IMR-90 (cell line): ENCODE measurements around the gene IL15RA. TPM values are rescaled to one million over a fixed set of nuclear protein-coding genes. Genes with fewer than 3 reads are reported as not detected.

Experiments
- ATAC-seq: fragments of 200-7000 bp; cut with Tn5 transposase; 2 replicates; pipeline ENCODE4 v1.9.1; 2020; ENCODE audit warnings: low read depth, mild to moderate bottlenecking, moderate library complexity
- BruUV-seq: library from RNA; stranded (reverse); fragments of 400-500 nt; replicated peaks from 2 replicates; lab custom pipeline; 2021; lab: Mats Ljungman, UMichigan
- CTCF ChIA-PET: fragments of 300-600 bp; formaldehyde crosslinking; extraction: SDS; loops from one replicate; lab custom pipeline; 2021; ENCODE audit warnings: antibody characterized with exemption; lab: Yijun Ruan, JAX
- POLR2A ChIA-PET: fragments of 300-600 bp; sonication (Branson Sonifier 250); formaldehyde crosslinking; loops from one replicate; lab custom pipeline; 2022; ENCODE audit warnings: antibody characterized with exemption; ENCODE audit not compliant: unreplicated experiment; lab: Charles Lee
- DNase-seq: peaks from one replicate; pipeline ENCODE4 v3.0.0; 2013
- H2AFZ ChIP-seq: replicated peaks from 2 replicates; pipeline ENCODE3; 2013; ENCODE audit warnings: low read length, mild to moderate bottlenecking; ENCODE audit not compliant: poor library complexity
- H2AK5ac ChIP-seq: 2 replicates; pipeline ENCODE4 v1.6.1; 2013; ENCODE audit warnings: low read depth, low read length, inconsistent platforms
- H2AK9ac ChIP-seq: replicated peaks from 2 replicates; pipeline ENCODE3; 2013; ENCODE audit warnings: mild to moderate bottlenecking, low read depth, low read length, moderate library complexity; ENCODE audit not compliant: poor library complexity
- H2BK120ac ChIP-seq: 2 replicates; pipeline ENCODE4 v1.6.1; 2013; ENCODE audit warnings: low read depth, low read length, inconsistent platforms
- H2BK15ac ChIP-seq: 3 replicates; pipeline ENCODE4 v1.6.1; 2013; ENCODE audit warnings: low read depth, low read length, inconsistent platforms
- H2BK20ac ChIP-seq: 2 replicates; pipeline ENCODE4 v1.6.1; 2013; ENCODE audit warnings: low read depth, mild to moderate bottlenecking, inconsistent platforms, low read length, moderate library complexity
- H2BK5ac ChIP-seq: 2 replicates; pipeline ENCODE4 v1.6.1; 2013; ENCODE audit warnings: mild to moderate bottlenecking, low read depth, low read length, inconsistent platforms; ENCODE audit not compliant: poor library complexity, severe bottlenecking
- H3K14ac ChIP-seq: replicated peaks from 2 replicates; pipeline ENCODE4 v1.6.1; 2013; ENCODE audit warnings: low read depth, low read length, inconsistent platforms
- H3K18ac ChIP-seq: 2 replicates; pipeline ENCODE4 v1.6.1; 2013; ENCODE audit warnings: low read depth, low read length, control low read depth
- H3K23ac ChIP-seq: 2 replicates; pipeline ENCODE4 v1.6.1; 2013; ENCODE audit warnings: low read depth, low read length, inconsistent platforms
- H3K27ac ChIP-seq: 2 replicates; pipeline ENCODE4 v1.5.1; 2013; ENCODE audit warnings: mild to moderate bottlenecking, control low read depth, low read length; ENCODE audit not compliant: insufficient read depth
- H3K27me3 ChIP-seq: 2 replicates; pipeline ENCODE4 v1.6.1; 2013; ENCODE audit warnings: low read length; ENCODE audit not compliant: control insufficient read depth, insufficient read depth
- H3K36me3 ChIP-seq: 2 replicates; pipeline ENCODE4 v1.6.1; 2013; ENCODE audit warnings: low read length, mixed read lengths; ENCODE audit not compliant: control insufficient read depth, insufficient read depth
- H3K4ac ChIP-seq: 2 replicates; pipeline ENCODE4 v1.6.1; 2013; ENCODE audit warnings: low read depth, low read length, inconsistent platforms
- H3K4me1 ChIP-seq: 2 replicates; pipeline ENCODE4 v1.6.1; 2013; ENCODE audit warnings: low read length, mixed read lengths; ENCODE audit not compliant: control insufficient read depth, insufficient read depth
- H3K4me2 ChIP-seq: 2 replicates; pipeline ENCODE4 v1.6.1; 2013; ENCODE audit warnings: low read depth, mild to moderate bottlenecking, control low read depth, low read length, moderate library complexity
- H3K4me3 ChIP-seq: 2 replicates; pipeline ENCODE4 v1.5.1; 2013; ENCODE audit warnings: low read depth, mild to moderate bottlenecking, control low read depth, low read length, moderate library complexity; ENCODE audit not compliant: insufficient read depth
- H3K56ac ChIP-seq: 2 replicates; pipeline ENCODE4 v1.6.1; 2013; ENCODE audit warnings: low read length, inconsistent platforms; ENCODE audit not compliant: insufficient read depth; ENCODE audit errors: extremely low read depth
- H3K79me1 ChIP-seq, 2 experiments: 2 replicates each; pipeline ENCODE4 v1.6.1; 2013; ENCODE audit warnings: low read length in 2 of 2, inconsistent platforms in 1 of 2, low read depth in 1 of 2
- H3K9ac ChIP-seq: 2 replicates; pipeline ENCODE4 v1.6.1; 2013; ENCODE audit warnings: low read depth, low read length, control low read depth
- H3K9me1 ChIP-seq: 2 replicates; pipeline ENCODE4 v1.6.1; 2013; ENCODE audit warnings: low read length, inconsistent platforms; ENCODE audit not compliant: insufficient read depth
- H3K9me3 ChIP-seq: 2 replicates; pipeline ENCODE4 v1.6.1; 2013; ENCODE audit warnings: low read length; ENCODE audit not compliant: control insufficient read depth, insufficient read depth
- H4K20me1 ChIP-seq: 2 replicates; pipeline ENCODE4 v1.6.1; 2013; ENCODE audit warnings: low read length, inconsistent platforms; ENCODE audit not compliant: insufficient read depth
- H4K5ac ChIP-seq: 2 replicates; pipeline ENCODE4 v1.6.1; 2013; ENCODE audit warnings: mild to moderate bottlenecking, low read depth, low read length, control low read depth
- H4K8ac ChIP-seq, 2 experiments: 2 replicates each; pipeline ENCODE4 v1.6.1; 2013; ENCODE audit warnings: low read depth in 2 of 2, low read length in 2 of 2, control low read depth in 1 of 2, inconsistent platforms in 1 of 2
- H4K91ac ChIP-seq: 2 replicates; pipeline ENCODE4 v1.6.1; 2013; ENCODE audit warnings: low read depth, low read length, inconsistent platforms; ENCODE audit not compliant: insufficient read depth
- BHLHE40 ChIP-seq: fragments of 150-350 bp; IDR thresholded peaks from 2 replicates; pipeline ENCODE4 v1.6.1; 2016; ENCODE audit warnings: mild to moderate bottlenecking, low read depth, low read length
- CEBPB ChIP-seq: IDR thresholded peaks from 2 replicates; pipeline ENCODE4 v1.6.1; 2012; ENCODE audit warnings: low read depth, low read length, improper control_type of control experiment
- CHD1 ChIP-seq: IDR thresholded peaks from 2 replicates; pipeline ENCODE4 v1.6.1; 2012; ENCODE audit warnings: low read depth, low read length, improper control_type of control experiment
- CTCF ChIP-seq: conservative IDR thresholded peaks from 2 replicates; pipeline ENCODE4 v1.5.1; 2012; ENCODE audit warnings: mild to moderate bottlenecking, low read depth, low read length, improper control_type of control experiment
- FOS ChIP-seq: fragments of 150-350 bp; IDR thresholded peaks from 2 replicates; pipeline ENCODE4 v1.6.1; 2016; ENCODE audit warnings: low read depth, low read length
- MAFK ChIP-seq: IDR thresholded peaks from 2 replicates; pipeline ENCODE4 v1.6.1; 2012; ENCODE audit warnings: low read depth, low read length, improper control_type of control experiment
- MAZ ChIP-seq: IDR thresholded peaks from 2 replicates; pipeline ENCODE4 v1.6.1; 2012; ENCODE audit warnings: low read depth, mild to moderate bottlenecking, low read length, improper control_type of control experiment, moderate library complexity, borderline replicate concordance
- MXI1 ChIP-seq: IDR thresholded peaks from 2 replicates; pipeline ENCODE4 v1.6.1; 2012; ENCODE audit warnings: low read depth, mild to moderate bottlenecking, low read length, moderate library complexity, borderline replicate concordance
- POLR2A ChIP-seq: IDR thresholded peaks from 2 replicates; pipeline ENCODE4 v1.6.1; 2012; ENCODE audit warnings: mild to moderate bottlenecking, low read depth, low read length
- RCOR1 ChIP-seq: IDR thresholded peaks from 2 replicates; pipeline ENCODE4 v1.6.1; 2012; ENCODE audit warnings: mild to moderate bottlenecking, low read length, improper control_type of control experiment; ENCODE audit not compliant: insufficient replicate concordance
- RFX5 ChIP-seq: IDR thresholded peaks from 2 replicates; pipeline ENCODE4 v1.8.0; 2012; ENCODE audit warnings: low read depth, mild to moderate bottlenecking, low read length, moderate library complexity
- SMC3 ChIP-seq: fragments of 150-350 bp; IDR thresholded peaks from 2 replicates; pipeline ENCODE4 v1.6.1; 2016; ENCODE audit warnings: low read depth, mild to moderate bottlenecking, antibody characterized with exemption, low read length, moderate library complexity
- WGBS, 2 experiments: methylation state at CpG; one replicate each; pipeline versions ENCODE4 v1.1.5 to v1.1.7; 2013; ENCODE audit warnings: missing lambda C conversion rate in 2 of 2; ENCODE audit not compliant: insufficient read length in 1 of 2; ENCODE audit errors: extremely low coverage in 2 of 2; 5-methylcytosine and 5-hydroxymethylcytosine counted together
- dilution Hi-C: fragments of 300-500 bp; cut with HindIII; formaldehyde crosslinking; loops from one replicate; pipeline ENCODE4 v1.14.3; 2018; ENCODE audit warnings: low sequenced_read_pairs; ENCODE audit not compliant: unreplicated experiment
- in situ Hi-C: fragments of 300-500 bp; cut with MboI; formaldehyde crosslinking; loops from 3 replicates; pipeline ENCODE4 v1.14.3; 2019; ENCODE audit warnings: low sequenced_read_pairs, inconsistent platforms, mixed read lengths
- intact Hi-C: fragments of 100-400 bp; cut with micrococcal nuclease; formaldehyde crosslinking; loops from 2 replicates; pipeline ENCODE4 v1.10.0; 2022
- polyA plus RNA-seq, 3 experiments: library from polyadenylated mRNA; depleted of rRNA; stranded (reverse); fragments of >200 nt; gene quantifications; 2 replicates each; pipeline ENCODE4 v1.2.3, GENCODE V29; 2012; ENCODE audit warnings: low replicate concordance in 1 of 3
- total RNA-seq: library from RNA; depleted of rRNA; stranded (reverse); fragments of >200 nt; gene quantifications from 2 replicates; pipeline ENCODE4 v1.2.3, GENCODE V29; 2012

Gene IL15RA
- total and polyA plus RNA-seq, 2 of the 4 experiments (the other 2 are of a cell fraction) = 2.0 to 7.6 TPM

- TF ChIP-seq BHLHE40 = peak; percentile 23; the same call in 1 of the 2 replicates
- TF ChIP-seq POLR2A = peak; percentile 56; the same call in 1 of the 2 replicates
- no peak for TF ChIP-seq RFX5
- peak; percentile 89 for TF ChIP-seq FOS
Measured at GRCh38 chr10:5944389-5945189, 32.8 kb downstream of the IL15RA start (continued).

DNA sequence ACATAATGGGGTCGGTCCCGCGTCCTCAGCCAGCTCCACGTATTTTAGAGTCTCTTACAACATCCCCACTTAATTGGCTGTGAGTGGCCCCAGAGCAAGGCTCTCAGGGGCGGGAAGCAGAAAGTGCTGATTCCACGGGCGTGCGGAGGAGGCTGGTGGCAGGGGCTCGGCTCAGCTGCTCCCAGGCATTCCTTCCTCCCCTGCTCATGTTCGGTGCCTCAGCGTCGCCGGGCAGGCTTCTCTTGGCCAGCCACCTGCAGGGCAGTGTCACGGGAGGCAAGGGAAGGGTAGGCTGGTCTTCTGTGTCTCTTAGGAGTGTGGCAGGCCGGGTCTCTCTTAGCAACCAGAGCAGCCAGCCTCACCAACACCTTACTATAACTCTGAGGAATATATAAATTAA, 33.8 kb downstream of the IL15RA start:
- Histone ChIP-seq H4K20me1 (no peaks in the 10 kb centered on the region), H3K27me3 (no peaks in the 10 kb centered on the region), H4K91ac (peak overlapping the region; percentile 85), H2AK5ac (peak overlapping the region; percentile 99), H3K9ac (no peak overlapping the region), H2BK15ac (peak overlapping the region; percentile 98; the same call in 2 of the 3 replicates), H3K4me1 (peaks cover 26% of the 10 kb centered on the region), H2AK9ac (peak overlapping the region; percentile 31), H2BK120ac (peak overlapping the region; percentile 91), H3K14ac (peak overlapping the region; percentile 93), H3K27ac (peak overlapping the region; percentile 83), H3K79me1 (peaks cover 0 to 20% of the 10 kb centered on the region in 2 experiments; a peak in 3 of 4 replicates), H2BK5ac (peak overlapping the region; percentile 82), H2AFZ (peak overlapping the region; percentile 78), H3K9me1 (peaks cover 19% of the 10 kb centered on the region), H3K23ac (peak overlapping the region; percentile 72; the same call in 1 of the 2 replicates), H4K8ac (peak overlapping the region in 1 of 2 experiments; percentile 83; a peak in 2 of 4 replicates), H3K4me3 (no peak overlapping the region), H4K5ac (peak overlapping the region; percentile 88), H3K36me3 (peaks cover 2% of the 10 kb centered on the region), H3K56ac (no peak overlapping the region), H3K4ac (peak overlapping the region; percentile 96), H2BK20ac (peak overlapping the region; percentile 90), H3K9me3 (no peaks in the 10 kb centered on the region), H3K18ac (peak overlapping the region; percentile 42), H3K4me2 (no peak overlapping the region; the same call in 1 of the 2 replicates)
- CTCF ChIA-PET = no interaction called here
- POLR2A ChIA-PET = no interaction called here
- no CpG with 5 or more reads among the region's 15 CpGs for WGBS, 2 experiments
- in situ Hi-C loops = no loop called here
- peak; percentile 59 for DNase-seq
- dilution Hi-C loops = no loop called here
- intact Hi-C loops = no loop called here
- BruUV-seq = no TSS peak
- ATAC-seq = no peak
- no peak for TF ChIP-seq CHD1
- no peak for TF ChIP-seq RFX5
- TF ChIP-seq MAFK = no peak
- TF ChIP-seq RCOR1 = no peak
- TF ChIP-seq CEBPB = no peak
- TF ChIP-seq BHLHE40 = no peak
- TF ChIP-seq MXI1 = no peak
- TF ChIP-seq CTCF = no peak
- TF ChIP-seq SMC3 = no peak
- no peak for TF ChIP-seq FOS
- no peak for TF ChIP-seq MAZ
- no peak for TF ChIP-seq POLR2A
